Ureter (tissue), 1 donor: ENCODE measurements around the gene CSNK1G1. TPM values are rescaled to one million over a fixed set of nuclear protein-coding genes. Genes with fewer than 3 reads are reported as not detected.
"Not testable (repeated sequence)": the region's sequence is repeated elsewhere in the genome, so short reads cannot be mapped to it uniquely, and the experiment has no call there.

Experiments
- DNase-seq: peaks from one replicate; pipeline ENCODE4 v3.0.0-alpha.2; 2020; ENCODE audit warnings: low spot score
- total RNA-seq: library from RNA; stranded (reverse); gene quantifications from one replicate; pipeline ENCODE4 v1.2.4, GENCODE V29; 2023
- donor health status: DM: yes; HTN: yes; CAD: no.

CSNK1G1 gene
- total RNA-seq, 1 donor from 2014 or later: 29.5 TPM

- no peak for DNase-seq
Measured at GRCh38 chr15:64349375-64349774, 6.6 kb downstream of the CSNK1G1 start.

- DNase-seq: no peak
Measured at GRCh38 chr15:64348455-64348854, 7.5 kb downstream of the CSNK1G1 start.

GRCh38 chr15:64346242-64346641 lies 9.7 kb downstream of the CSNK1G1 start:
- not testable (repeated sequence) for DNase-seq

- DNase-seq: no peak
Measured at GRCh38 chr15:64344651-64345294, 11.2 kb downstream of the CSNK1G1 start.

GRCh38 chr15:64343841-64344240 lies 12.1 kb downstream of the CSNK1G1 start:
- DNase-seq: no peak

GRCh38 chr15:64343222-64343621 lies 12.8 kb downstream of the CSNK1G1 start:
- no peak for DNase-seq

GRCh38 chr15:64341961-64342360 lies 14.0 kb downstream of the CSNK1G1 start:
- no peak for DNase-seq

- DNase-seq: no peak
Measured at GRCh38 chr15:64340355-64340754, 15.6 kb downstream of the CSNK1G1 start.

- DNase-seq: no peak
Measured at GRCh38 chr15:64337761-64338160, 18.2 kb downstream of the CSNK1G1 start.

GRCh38 chr15:64333986-64334929 lies 21.7 kb downstream of the CSNK1G1 start:
- no peak for DNase-seq

GRCh38 chr15:64333516-64333915 lies 22.5 kb downstream of the CSNK1G1 start:
- no peak for DNase-seq

GRCh38 chr15:64331668-64332067 lies 24.3 kb downstream of the CSNK1G1 start:
- DNase-seq: not testable (repeated sequence)

- not testable (repeated sequence) for DNase-seq
Measured at GRCh38 chr15:64326975-64327374, 29.0 kb downstream of the CSNK1G1 start.

GRCh38 chr15:64326458-64326857 lies 29.5 kb downstream of the CSNK1G1 start:
- DNase-seq: not testable (repeated sequence)

GRCh38 chr15:64324165-64324877 lies 31.7 kb downstream of the CSNK1G1 start:
- no peak for DNase-seq

- no peak for DNase-seq
Measured at GRCh38 chr15:64315216-64315615, 40.8 kb downstream of the CSNK1G1 start.

GRCh38 chr15:64314456-64314855 lies 41.5 kb downstream of the CSNK1G1 start:
- DNase-seq: no peak

- DNase-seq: no peak
Measured at GRCh38 chr15:64311566-64311965, 44.4 kb downstream of the CSNK1G1 start.

- DNase-seq: no peak
Measured at GRCh38 chr15:64310036-64310435, 45.9 kb downstream of the CSNK1G1 start.

- no peak for DNase-seq
Measured at GRCh38 chr15:64305261-64305660, 50.7 kb downstream of the CSNK1G1 start.

- no peak for DNase-seq
Measured at GRCh38 chr15:64289550-64289949, 66.4 kb downstream of the CSNK1G1 start.

- no peak for DNase-seq
Measured at GRCh38 chr15:64288999-64289398, 67.0 kb downstream of the CSNK1G1 start.
